HepG2 (cell line): ENCODE data around the gene CYP26B1. TPM values are rescaled to one million over a fixed set of nuclear protein-coding genes. Genes with fewer than 3 reads are reported as not detected.

Experiments used
- ATAC-seq: fragments of 200-7000 bp; cut with Tn5 transposase; 3 replicates; pipeline ENCODE4 v1.9.1; 2020; ENCODE audit warnings: mild to moderate bottlenecking, moderate library complexity
- BruUV-seq: library from RNA; stranded (reverse); fragments of 400-500 nt; replicated peaks from 2 replicates; lab custom pipeline; 2021; lab: Mats Ljungman, UMichigan
- CTCF ChIA-PET: fragments of 300-600 bp; formaldehyde crosslinking; extraction: SDS; loops from one replicate; lab custom pipeline; 2021; ENCODE audit warnings: low total read pairs, inconsistent platforms, low intra/inter-chr PET ratio; lab: Yijun Ruan, JAX
- POLR2A ChIA-PET: fragments of 350-600 bp; sonication (Branson Sonifier 250); formaldehyde crosslinking; loops from one replicate; lab custom pipeline; 2020; ENCODE audit warnings: antibody characterized with exemption, inconsistent platforms; lab: Yijun Ruan, JAX
- DNase-seq: peaks from one replicate; pipeline ENCODE4 v3.0.0-alpha.2; 2015; ENCODE audit warnings: low spot score
- FAIRE-seq: peaks from 3 replicates; lab custom pipeline; 2011; peaks lifted over from hg19 to GRCh38; lab: Jason Lieb, UNC
- H2AFZ ChIP-seq: one replicate; pipeline ENCODE4 v1.6.1; 2011; ENCODE audit warnings: low read length, inconsistent platforms
- H3K27ac ChIP-seq: fragments of 300-600 bp; 3 replicates; pipeline ENCODE4 v1.8.0; 2011; ENCODE audit warnings: mixed run types, mild to moderate bottlenecking, mixed read lengths, low read length, inconsistent platforms; ENCODE audit not compliant: insufficient read depth; ENCODE audit errors: extremely low read length
- H3K27me3 ChIP-seq, 2 experiments: fragments of 200-600 bp in 1 of 2; 2 replicates in 1 of 2; 3 replicates in 1 of 2; pipeline versions ENCODE4 v1.6.0 to v1.8.0; 2011; ENCODE audit warnings: low read length in 2 of 2, mild to moderate bottlenecking in 2 of 2, moderate library complexity in 2 of 2, inconsistent platforms in 1 of 2; ENCODE audit not compliant: insufficient read depth in 2 of 2, control insufficient read depth in 1 of 2
- H3K36me3 ChIP-seq, 2 experiments: fragments of 200-600 bp in 1 of 2; replicated peaks in 1 of 2; 2 replicates in 1 of 2; 3 replicates in 1 of 2; pipeline versions ENCODE4 v1.5.1 to v1.8.0; 2011; ENCODE audit warnings: low read length in 2 of 2, inconsistent platforms in 1 of 2; ENCODE audit not compliant: insufficient read depth in 2 of 2, control insufficient read depth in 1 of 2
- H3K4me1 ChIP-seq: 2 replicates; pipeline ENCODE4 v1.5.1; 2012; ENCODE audit warnings: low read length, inconsistent platforms; ENCODE audit not compliant: insufficient read depth
- H3K4me2 ChIP-seq: 2 replicates; pipeline ENCODE4 v1.6.0; 2011; ENCODE audit warnings: low read depth, low read length, inconsistent platforms
- H3K4me3 ChIP-seq, 3 experiments: fragments of 200-600 bp in 1 of 3; sonication (generic), shearing (Covaris generic) in 1 of 3; replicated peaks in 1 of 3; 2 replicates each; pipeline ENCODE4 v1.5.1; 2011 to 2016; ENCODE audit warnings: low read length in 3 of 3, inconsistent platforms in 2 of 3, low read depth in 2 of 3, mild to moderate bottlenecking in 2 of 3, control low read depth in 1 of 3, mixed read lengths in 1 of 3; ENCODE audit not compliant: insufficient read depth in 1 of 3
- H3K79me2 ChIP-seq: one replicate; pipeline ENCODE4 v1.6.1; 2011; ENCODE audit warnings: low read length, inconsistent platforms; ENCODE audit not compliant: insufficient read depth
- H3K9ac ChIP-seq: 2 replicates; pipeline ENCODE4 v1.6.0; 2011; ENCODE audit warnings: mild to moderate bottlenecking, low read depth, low read length, inconsistent platforms; ENCODE audit not compliant: insufficient read depth
- H3K9me3 ChIP-seq: 2 replicates; pipeline ENCODE4 v1.5.1; 2012; ENCODE audit warnings: mild to moderate bottlenecking, low read length
- H4K20me1 ChIP-seq: 2 replicates; pipeline ENCODE4 v1.6.0; 2011; ENCODE audit warnings: inconsistent platforms, mild to moderate bottlenecking, low read length, moderate library complexity; ENCODE audit not compliant: insufficient read depth
- ARNT ChIP-seq: fragments of 450-650 bp; IDR thresholded peaks from 2 replicates; pipeline ENCODE4 v1.6.1; 2017
- CSRNP1 ChIP-seq: sonication (generic); formaldehyde crosslinking; IDR thresholded peaks from 2 replicates; pipeline ENCODE4 v1.8.1; 2023; ENCODE audit warnings: mild to moderate bottlenecking, missing genetic modification reagents
- HIVEP1 ChIP-seq: sonication (generic); formaldehyde crosslinking; IDR thresholded peaks from 2 replicates; pipeline ENCODE4 v1.4.0; 2020; ENCODE audit warnings: mild to moderate bottlenecking, missing genetic modification reagents
- MYPOP ChIP-seq: sonication (generic); formaldehyde crosslinking; IDR thresholded peaks from 2 replicates; pipeline ENCODE4 v1.8.1; 2023; ENCODE audit warnings: mild to moderate bottlenecking, moderate library complexity, missing genetic modification reagents
- NFKB2 ChIP-seq: sonication (generic); formaldehyde crosslinking; IDR thresholded peaks from 2 replicates; pipeline ENCODE4 v1.4.0; 2020; ENCODE audit warnings: missing genetic modification reagents, borderline replicate concordance
- STAT5B ChIP-seq: sonication (generic); formaldehyde crosslinking; IDR thresholded peaks from 2 replicates; pipeline ENCODE4 v1.4.0; 2020; ENCODE audit warnings: missing genetic modification reagents
- TOE1 ChIP-seq: sonication (generic); formaldehyde crosslinking; IDR thresholded peaks from 2 replicates; pipeline ENCODE4 v1.4.0; 2020; ENCODE audit warnings: mild to moderate bottlenecking, missing genetic modification reagents
- UBTF ChIP-seq: sonication (generic); formaldehyde crosslinking; IDR thresholded peaks from 2 replicates; pipeline ENCODE4 v1.4.0; 2020; ENCODE audit warnings: mild to moderate bottlenecking, missing genetic modification reagents
- XBP1 ChIP-seq: sonication (generic); formaldehyde crosslinking; IDR thresholded peaks from 2 replicates; pipeline ENCODE4 v1.5.0; 2020; ENCODE audit warnings: missing genetic modification reagents
- ZNF607 ChIP-seq: sonication (generic); formaldehyde crosslinking; IDR thresholded peaks from 2 replicates; pipeline ENCODE4 v1.5.1; 2020; ENCODE audit warnings: missing genetic modification reagents, mild to moderate bottlenecking, borderline replicate concordance
- ZNF724P ChIP-seq: sonication (generic); formaldehyde crosslinking; IDR thresholded peaks from 2 replicates; pipeline ENCODE4 v1.8.0; 2022; ENCODE audit warnings: missing genetic modification reagents, borderline replicate concordance
- ZNF776 ChIP-seq: sonication (generic); formaldehyde crosslinking; IDR thresholded peaks from 2 replicates; pipeline ENCODE4 v1.4.0; 2020; ENCODE audit warnings: mild to moderate bottlenecking, missing genetic modification reagents
- ZNF777 ChIP-seq: sonication (generic); formaldehyde crosslinking; IDR thresholded peaks from 2 replicates; pipeline ENCODE4 v1.4.0; 2020; ENCODE audit warnings: missing genetic modification reagents
- ZUFSP ChIP-seq: sonication (generic); formaldehyde crosslinking; IDR thresholded peaks from 2 replicates; pipeline ENCODE4 v1.9.0; 2021; ENCODE audit warnings: missing genetic modification reagents, mild to moderate bottlenecking, borderline replicate concordance
- WGBS: methylation state at CpG from one replicate; pipeline ENCODE4 v1.1.6; 2017; ENCODE audit warnings: low lambda C conversion rate; 5-methylcytosine and 5-hydroxymethylcytosine counted together
- in situ Hi-C: cut with HindIII; loops from 2 replicates; pipeline ENCODE4 v1.10.0; 2017; ENCODE audit warnings: low pct_unique_long_range_greater_than_20kb; ENCODE audit not compliant: extremely low pct_ligation_motif_present
- intact Hi-C: fragments of 100-400 bp; cut with micrococcal nuclease; formaldehyde crosslinking; loops from one replicate; pipeline ENCODE4 v1.10.0; 2022; ENCODE audit not compliant: unreplicated experiment
- polyA plus RNA-seq, 8 experiments: library from polyadenylated mRNA; depleted of rRNA in 3 of 8; stranded (reverse) in 7 of 8; unstranded in 1 of 8; fragments of >200 nt; fragmentation: Illumina TruSeq in 4 of 8; extraction: Trizol in 4 of 8; gene quantifications; 2 replicates each; pipeline versions ENCODE4 v1.2.1 to v1.2.3, GENCODE V29; 2011 to 2016; ENCODE audit warnings: low read depth in 4 of 8, missing spikeins in 1 of 8, mixed read lengths in 1 of 8; ENCODE audit not compliant: insufficient read depth in 1 of 8
- total RNA-seq, 5 experiments: library from RNA; depleted of rRNA; stranded (reverse); fragments of >200 nt; fragmentation: Illumina TruSeq; extraction: Trizol; gene quantifications; 2 replicates each; pipeline ENCODE4 v1.2.3, GENCODE V29; 2016; ENCODE audit warnings: low read depth in 1 of 5

CYP26B1 gene
- total and polyA plus RNA-seq, 2 of the 13 experiments (the other 11 are each of a cell fraction or from before 2014, with no cell fraction given) = 0.05 to 0.07 TPM

GRCh38 chr2:72141881-72142451 is 5.7 kb downstream of the CYP26B1 start (continued):
- TF ChIP-seq HIVEP1 = no peak

GRCh38 chr2:72141032-72141645 is 6.5 kb downstream of the CYP26B1 start:
- ChIA-PET CTCF (no interaction called here), POLR2A (no interaction called here)
- Histone ChIP-seq H3K9me3 (no peaks in the 10 kb centered on the region), H2AFZ (no peak overlapping the region), H3K9ac (no peak overlapping the region), H3K36me3 (no peaks in the 10 kb centered on the region), H3K79me2 (no peaks in the 10 kb centered on the region), H4K20me1 (peaks cover 7% of the 10 kb centered on the region; the same call in 1 of the 2 replicates), H3K4me1 (peaks cover 38% of the 10 kb centered on the region), H3K4me2 (no peak overlapping the region), H3K4me3 (no peak overlapping the region), H3K27ac (no peak overlapping the region), H3K27me3 (peaks cover 17 to 84% of the 10 kb centered on the region in 2 experiments)
- no peak for DNase-seq
- intact Hi-C loops = no loop called here
- 67% methylated on average over 1 of the region's 5 CpGs for WGBS
- no peak for FAIRE-seq
- in situ Hi-C loops = loop anchor here (10.0 kb wide), 1 partner anchor 336 kb away; no protein-coding TSS in a partner anchor
- no peak for TF ChIP-seq ARNT
- no peak for TF ChIP-seq ZUFSP (CRISPR knock-in tag)
- no peak for TF ChIP-seq TOE1 (CRISPR knock-in tag)
- no peak for TF ChIP-seq UBTF (CRISPR knock-in tag)
- TF ChIP-seq STAT5B (CRISPR knock-in tag) = no peak
- TF ChIP-seq ZNF724P (CRISPR knock-in tag) = no peak
- TF ChIP-seq ZNF777 (CRISPR knock-in tag) = no peak
- no peak for TF ChIP-seq XBP1 (CRISPR knock-in tag)
- no peak for TF ChIP-seq CSRNP1 (CRISPR knock-in tag)
- no peak for TF ChIP-seq ZNF776 (CRISPR knock-in tag)
- no peak for TF ChIP-seq ZNF607
- TF ChIP-seq NFKB2 (CRISPR knock-in tag) = no peak
- TF ChIP-seq MYPOP (CRISPR knock-in tag) = no peak
- BruUV-seq = no TSS peak
- ATAC-seq = no peak
